ENCODE measurements around the gene MYOF. TPM values are rescaled to one million over a fixed set of nuclear protein-coding genes. Genes with fewer than 3 reads are reported as not detected.

Gene MYOF
- total and polyA plus RNA-seq, 2 of the 8 experiments (the other 6 are each of a cell fraction or from before 2014, with no cell fraction given) = 0.98 to 2.3 TPM

DNA sequence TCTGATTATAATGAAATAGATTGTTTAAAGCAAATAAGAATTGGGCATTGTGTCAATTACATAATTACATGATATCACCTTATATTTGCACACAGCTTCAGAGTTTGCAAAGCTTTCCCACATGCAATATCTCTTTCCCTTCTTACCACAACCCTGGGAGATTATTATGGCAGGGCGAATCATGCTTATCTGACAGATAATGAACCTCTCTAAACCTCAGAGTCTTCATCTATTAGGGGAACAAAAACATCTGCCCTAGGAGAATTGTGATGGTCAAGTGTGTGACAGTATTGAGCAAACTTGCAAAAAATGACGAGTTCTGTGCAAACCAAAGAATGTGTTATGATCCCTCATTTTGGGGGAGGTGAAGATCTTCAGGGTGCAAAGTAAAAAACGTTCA lies 90.0 kb downstream of the MYOF start:
- Histone ChIP-seq H3K23me2 (ENCODE audit: low read depth, low read length) (no peaks in the 10 kb centered on the region), H2AK5ac (ENCODE audit: low read depth, low read length) (no peak overlapping the region), H3K9ac (replicated peaks in 1 of 4; ENCODE audit: extremely low read depth in 1 of 4, low read depth in 3 of 4, low read length in 3 of 4) (no peak overlapping the region), H4K91ac (replicated peaks; ENCODE audit: insufficient read length, low read length) (no peak overlapping the region), H2BK5ac (ENCODE audit: low read depth, low read length) (no peak overlapping the region), H3K27ac (ENCODE audit: low read depth, low read length) (no peak overlapping the region), H3K4ac (replicated peaks; ENCODE audit: insufficient read length, low read depth, low read length) (no peak overlapping the region), H4K8ac (ENCODE audit: extremely low read depth, insufficient read depth, low read length) (no peak overlapping the region), H3K4me2 (ENCODE audit: insufficient read depth in 1 of 2, low read depth in 2 of 2, low read length in 2 of 2) (no peak overlapping the region), H3K56ac (replicated peaks; ENCODE audit: insufficient read length, low read depth, low read length) (no peak overlapping the region), H3K9me3 (ENCODE audit: insufficient read depth in 2 of 2, low read depth in 1 of 2, low read length in 1 of 2) (no peaks in the 10 kb centered on the region), H2BK15ac (ENCODE audit: low read length) (no peak overlapping the region), H3K4me1 (replicated peaks in 1 of 4; ENCODE audit: control insufficient read depth in 3 of 4, insufficient read depth in 4 of 4, low read length in 3 of 4) (peaks cover 0 to 3% (median 0%) of the 10 kb centered on the region in 4 experiments; a peak in 2 of 7 replicates), H3K23ac (ENCODE audit: insufficient read length) (no peak overlapping the region), H2AFZ (ENCODE audit: low read length) (no peak overlapping the region), H3K36me3 (ENCODE audit: control insufficient read depth in 2 of 4, insufficient read depth in 4 of 4, low read length in 3 of 4) (no peaks in the 10 kb centered on the region), H2BK12ac (ENCODE audit: low read depth, low read length) (no peak overlapping the region), H2BK20ac (ENCODE audit: low read length) (no peak overlapping the region), H3K14ac (ENCODE audit: insufficient read length) (no peak overlapping the region), H4K5ac (ENCODE audit: insufficient read length, low read depth, low read length) (no peak overlapping the region), H2BK120ac (replicated peaks; ENCODE audit: low read depth, low read length) (no peak overlapping the region), H4K20me1 (replicated peaks in 1 of 2; ENCODE audit: control insufficient read depth in 1 of 2, insufficient read depth in 2 of 2, low read length in 2 of 2) (no peaks in the 10 kb centered on the region), H3K18ac (ENCODE audit: extremely low read depth, low read length) (no peak overlapping the region), H3K27me3 (replicated peaks in 1 of 4; ENCODE audit: control insufficient read depth in 3 of 4, extremely low read depth in 1 of 4, insufficient read depth in 3 of 4, low read length in 3 of 4) (no peaks in the 10 kb centered on the region), H3K4me3 (ENCODE audit: extremely low read depth in 1 of 4, insufficient read depth in 2 of 4, low read depth in 3 of 4, low read length in 4 of 4) (no peak overlapping the region), H3K79me1 (ENCODE audit: low read depth, low read length) (no peaks in the 10 kb centered on the region), H3K79me2 (ENCODE audit: control insufficient read depth in 1 of 2, insufficient read depth in 2 of 2, low read length in 2 of 2) (no peaks in the 10 kb centered on the region)
- 85% methylated on average over 3 of the region's 3 CpGs; no CpG with 5 or more reads in 1 of the 2 experiments for WGBS, 2 experiments (ENCODE audit: extremely low coverage in 1 of 2, insufficient coverage in 1 of 2, insufficient read length in 1 of 2, insufficient replicate concordance in 2 of 2, low coverage in 1 of 2, low lambda C conversion rate in 2 of 2, missing lambda C conversion rate in 1 of 2)
- DNase-seq (ENCODE audit: low read depth in 1 of 2, low spot score in 2 of 2) (no peak), FAIRE-seq (no peak)
- TF ChIP-seq CBX8 (IDR thresholded peaks at IDR 0.05; ENCODE audit: borderline replicate concordance, low read depth, low read length) (no peak), SIN3A (conservative IDR thresholded peaks at IDR 0.05 in 1 of 2, IDR thresholded peaks at IDR 0.05 in 1 of 2; ENCODE audit: low read depth in 1 of 2, low read length in 2 of 2) (no peak), EGR1 (IDR thresholded peaks at IDR 0.05; ENCODE audit: borderline replicate concordance, low read depth, low read length) (no peak), ZNF274 (IDR thresholded peaks at IDR 0.05; ENCODE audit: borderline replicate concordance, extremely low read depth, low read length) (no peak), CEBPB (IDR thresholded peaks at IDR 0.05; ENCODE audit: low read depth, low read length) (no peak), TCF12 (IDR thresholded peaks at IDR 0.05; ENCODE audit: low read depth, low read length) (no peak), RAD21 (IDR thresholded peaks at IDR 0.05 in 1 of 2, conservative IDR thresholded peaks at IDR 0.05 in 1 of 2; ENCODE audit: low read depth in 2 of 2, low read length in 2 of 2) (no peak), CBX5 (IDR thresholded peaks at IDR 0.05; ENCODE audit: low read depth, low read length) (no peak), CHD2 (IDR thresholded peaks at IDR 0.05; ENCODE audit: low read length) (no peak), HDAC6 (IDR thresholded peaks at IDR 0.05; ENCODE audit: low read depth, low read length) (no peak), NRF1 (IDR thresholded peaks at IDR 0.05; ENCODE audit: low read depth, low read length) (no peak), KDM4A (IDR thresholded peaks at IDR 0.05; ENCODE audit: low read depth, low read length, severe bottlenecking) (no peak)
- TF ChIP-seq, protein P1, sequence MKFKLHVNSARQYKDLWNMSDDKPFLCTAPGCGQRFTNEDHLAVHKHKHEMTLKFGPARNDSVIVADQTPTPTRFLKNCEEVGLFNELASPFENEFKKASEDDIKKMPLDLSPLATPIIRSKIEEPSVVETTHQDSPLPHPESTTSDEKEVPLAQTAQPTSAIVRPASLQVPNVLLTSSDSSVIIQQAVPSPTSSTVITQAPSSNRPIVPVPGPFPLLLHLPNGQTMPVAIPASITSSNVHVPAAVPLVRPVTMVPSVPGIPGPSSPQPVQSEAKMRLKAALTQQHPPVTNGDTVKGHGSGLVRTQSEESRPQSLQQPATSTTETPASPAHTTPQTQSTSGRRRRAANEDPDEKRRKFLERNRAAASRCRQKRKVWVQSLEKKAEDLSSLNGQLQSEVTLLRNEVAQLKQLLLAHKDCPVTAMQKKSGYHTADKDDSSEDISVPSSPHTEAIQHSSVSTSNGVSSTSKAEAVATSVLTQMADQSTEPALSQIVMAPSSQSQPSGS (IDR thresholded peaks at IDR 0.05; ENCODE audit: low read length) = no peak
- POLR2A ChIA-PET (ENCODE audit: partially characterized antibody) = no interaction called here
- CTCF ChIA-PET (ENCODE audit: partially characterized antibody) = interaction anchor here (2.5 to 7.9 kb wide), 3 partner anchors 11 to 91 kb away, joined by 14 to 81 read pairs (median 14); partner anchors contain the start of gene MYOF
